Muscle of back (tissue), 11 donors: ENCODE measurements around the gene FPR2. TPM values are rescaled to one million over a fixed set of nuclear protein-coding genes. Genes with fewer than 3 reads are reported as not detected.
"Not testable (repeated sequence)": the region's sequence is repeated elsewhere in the genome, so short reads cannot be mapped to it uniquely, and the experiment has no call there.

ENCODE experiments used
- DNase-seq, 3 donors: peaks; one replicate each; pipeline versions ENCODE4 v3.0.0 to v3.0.0-alpha.2; 2013
- polyA plus RNA-seq, 10 donors: library from polyadenylated mRNA; unstranded; fragments of 120-200 nt; gene quantifications; one replicate each; pipeline ENCODE4 v1.2.1, GENCODE V29; 2013; ENCODE audit not compliant: insufficient read length in 10 of 10

Gene FPR2
- polyA plus RNA-seq, 10 donors = 0.08 to 0.44 (median 0.27) TPM

DNA sequence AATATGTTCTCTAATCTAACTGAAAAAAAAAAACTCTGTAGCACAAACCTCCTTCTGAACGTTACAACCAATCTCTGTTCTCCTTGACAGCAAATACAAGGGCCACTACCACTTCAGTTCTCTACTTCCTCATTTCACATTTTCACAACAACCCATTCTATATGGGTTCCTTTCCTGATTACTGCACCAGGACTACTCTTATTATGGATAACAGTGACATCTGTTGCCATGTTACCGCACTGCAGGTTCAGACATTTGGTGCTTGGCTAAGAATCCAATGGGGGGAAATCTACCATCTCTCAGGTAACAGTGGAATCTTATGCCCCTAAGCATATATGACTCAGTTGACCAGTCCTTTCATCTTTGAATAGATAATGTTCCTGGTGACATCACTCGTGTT is 22.4 kb downstream of the FPR2 start:
- no peak for DNase-seq

DNA sequence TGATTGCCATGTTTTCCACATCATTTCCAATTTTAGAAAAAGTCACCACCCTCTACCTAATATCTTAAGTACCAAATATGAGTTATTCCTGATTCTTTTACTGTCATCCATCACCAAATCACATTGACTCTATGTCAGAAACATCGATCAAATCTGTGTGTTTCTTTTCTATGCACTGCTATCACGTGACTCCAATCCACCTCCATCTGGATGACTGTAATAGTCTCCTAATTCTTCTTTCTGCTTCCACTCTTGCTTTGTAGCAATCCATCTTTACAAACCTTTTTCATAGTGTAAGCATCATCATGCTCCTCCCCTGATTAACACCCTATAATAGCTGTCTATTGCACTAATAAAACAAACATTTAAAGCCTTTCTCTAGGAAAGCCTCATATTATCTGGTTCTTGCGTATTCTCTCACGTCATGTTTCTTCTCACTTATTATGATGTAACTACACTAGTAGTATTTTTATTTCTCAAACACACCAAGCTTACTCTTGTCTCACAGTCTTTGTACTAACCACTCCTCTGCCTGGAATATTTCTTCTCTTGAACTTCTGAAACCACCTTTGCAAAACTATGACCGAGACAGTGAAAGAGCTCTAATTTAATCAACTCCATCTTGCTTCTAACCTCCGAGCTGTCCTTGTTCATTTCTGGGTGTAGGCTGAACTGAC is 23.3 kb downstream of the FPR2 start:
- no peak for DNase-seq

DNA sequence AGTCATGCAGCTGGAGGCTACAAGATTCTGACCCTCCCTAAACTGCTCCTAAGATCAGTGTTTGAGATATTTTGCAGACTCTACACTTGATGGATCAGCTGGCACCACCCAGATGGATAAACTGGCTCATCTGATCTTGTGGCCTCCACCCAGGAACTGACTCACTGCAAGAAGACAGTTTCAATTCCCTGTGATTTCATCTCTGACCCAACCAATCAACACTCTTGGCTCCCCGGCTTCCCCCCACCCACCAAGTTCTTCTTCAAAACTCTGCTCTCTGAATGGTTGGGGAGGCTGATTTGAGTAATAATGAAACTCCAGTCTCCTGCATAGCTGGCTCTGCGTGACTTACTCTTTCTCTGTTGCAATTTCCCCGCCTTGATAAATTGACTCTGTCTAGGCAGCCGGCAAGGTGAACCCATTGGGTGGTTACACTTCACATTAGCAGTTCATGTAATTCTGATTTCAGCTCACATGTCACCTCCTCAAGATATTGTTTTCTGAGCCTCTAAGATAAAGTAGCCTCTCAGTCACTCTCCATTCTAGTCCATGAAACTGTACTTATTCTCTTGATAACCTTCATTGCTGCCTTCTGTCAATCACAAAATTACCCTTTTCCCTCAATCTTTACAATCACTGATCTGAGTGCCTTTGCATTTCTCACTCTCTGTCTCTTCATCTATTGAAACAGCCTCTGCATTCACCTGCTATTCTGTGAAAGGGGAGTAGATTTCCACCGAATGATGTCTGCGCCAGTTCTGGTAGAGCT is 24.1 kb downstream of the FPR2 start:
- peak in 1 of 3 donors; percentile 11 for DNase-seq

DNA sequence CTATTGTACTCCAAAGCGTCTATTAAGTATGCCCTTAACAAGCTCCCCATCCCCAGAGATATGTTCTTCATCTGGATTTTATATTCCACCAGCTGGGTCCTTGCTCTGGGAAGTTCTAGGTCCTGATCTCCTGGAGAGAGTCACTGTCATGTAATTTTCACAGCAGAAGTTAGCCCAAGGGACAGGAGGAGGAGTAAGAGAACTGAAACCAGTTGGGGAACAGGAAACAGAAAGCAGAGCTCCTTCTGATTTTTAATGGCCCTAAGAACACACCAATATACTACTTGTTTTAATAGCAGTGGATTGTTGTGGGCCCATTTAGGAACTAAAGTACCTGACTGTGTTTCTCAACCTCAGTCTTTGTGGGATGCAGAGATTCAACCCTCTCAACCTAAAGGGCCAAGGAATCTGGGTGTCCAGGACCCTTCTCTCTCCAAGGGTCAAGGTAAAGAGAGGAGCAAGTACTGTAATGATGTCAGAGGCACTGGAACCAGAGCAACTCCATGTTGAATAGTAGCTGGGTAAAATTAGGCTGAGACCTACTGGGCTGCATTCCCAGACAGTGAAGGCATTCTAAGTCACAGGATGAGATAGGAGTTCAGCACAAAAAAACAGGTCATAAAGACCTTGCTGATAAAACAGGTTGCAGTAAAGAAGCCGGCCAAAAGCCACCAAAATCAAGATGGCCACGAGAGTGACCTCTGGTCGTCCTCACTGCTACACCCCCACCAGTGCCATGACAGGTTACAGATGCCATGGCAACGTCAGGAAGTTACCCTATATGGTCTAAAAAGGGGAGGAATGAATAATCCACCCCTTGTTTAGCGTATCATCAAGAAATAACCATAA is 25.9 kb downstream of the FPR2 start:
- DNase-seq = no peak

DNA sequence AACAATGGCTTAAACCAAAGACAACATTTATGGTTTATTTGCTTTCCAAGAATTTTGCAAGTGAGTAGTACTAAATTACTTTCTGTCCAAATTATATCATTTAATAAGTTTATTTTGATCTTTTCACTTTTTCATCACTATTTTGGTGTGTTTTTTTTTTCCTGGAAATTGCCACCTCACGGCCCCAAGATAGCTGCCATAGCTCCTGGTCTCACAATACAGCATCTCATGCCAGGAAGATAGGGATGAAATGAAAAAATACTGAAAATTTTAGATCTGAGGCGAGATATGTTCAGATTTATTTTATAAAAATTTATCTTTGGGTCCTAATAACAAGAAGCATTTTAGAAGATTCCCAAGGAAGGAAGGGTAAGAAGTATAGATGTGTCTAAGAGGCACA is 27.0 kb downstream of the FPR2 start:
- DNase-seq = no peak

DNA sequence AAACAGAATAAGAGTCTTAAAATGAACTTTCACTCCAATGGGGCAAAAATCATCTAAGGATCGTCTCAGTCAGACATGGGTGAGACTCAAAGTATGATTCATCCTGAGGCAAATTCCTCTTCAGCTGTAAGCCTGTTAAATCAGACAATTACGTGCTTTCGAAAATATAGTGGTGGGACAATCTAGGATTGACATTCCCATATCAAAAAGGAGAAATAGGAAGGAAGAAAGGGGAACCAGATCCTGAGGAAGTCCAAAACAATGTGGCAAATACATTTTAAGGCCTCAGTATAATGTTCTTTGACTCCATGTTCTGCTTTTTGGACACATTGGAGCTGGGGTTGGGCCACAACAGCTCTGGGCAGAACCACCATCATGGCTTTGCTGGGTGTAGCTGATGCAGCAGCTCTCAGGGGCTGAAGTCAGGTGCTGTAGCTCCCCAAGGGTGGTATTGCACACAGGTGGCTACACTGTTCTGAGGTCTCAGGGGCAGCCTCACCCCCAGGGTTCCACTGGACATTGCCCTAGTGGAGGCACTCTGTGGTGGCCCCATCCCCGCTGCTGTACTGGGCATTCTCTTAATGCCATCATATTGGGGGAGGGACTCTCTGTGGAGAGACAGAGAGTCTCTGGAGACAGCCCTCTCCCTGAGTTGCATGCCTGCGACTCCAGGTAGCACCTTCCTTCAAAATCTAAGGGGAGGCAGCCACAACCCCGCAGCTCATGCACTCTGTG is 28.2 kb downstream of the FPR2 start:
- no peak for DNase-seq

DNA sequence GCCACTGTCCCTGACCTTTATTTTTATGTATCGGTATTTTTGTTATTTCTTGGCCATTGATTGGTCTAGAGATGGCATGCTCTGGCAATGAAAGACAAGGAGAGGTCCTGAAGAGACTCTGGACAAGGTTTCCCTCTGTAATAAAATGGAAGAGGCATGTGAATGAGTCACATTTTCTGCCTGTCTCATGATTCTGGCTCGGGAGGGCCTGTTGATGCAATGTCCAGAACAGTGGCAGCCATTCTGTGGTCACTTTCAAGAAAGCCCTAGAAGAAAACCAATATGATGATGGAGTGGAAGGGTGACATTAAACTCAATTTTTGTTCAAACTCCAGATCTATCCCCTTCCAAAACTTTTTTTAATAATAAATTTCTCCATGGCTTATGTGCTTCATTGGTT is 32.0 kb downstream of the FPR2 start:
- DNase-seq = no peak

DNA sequence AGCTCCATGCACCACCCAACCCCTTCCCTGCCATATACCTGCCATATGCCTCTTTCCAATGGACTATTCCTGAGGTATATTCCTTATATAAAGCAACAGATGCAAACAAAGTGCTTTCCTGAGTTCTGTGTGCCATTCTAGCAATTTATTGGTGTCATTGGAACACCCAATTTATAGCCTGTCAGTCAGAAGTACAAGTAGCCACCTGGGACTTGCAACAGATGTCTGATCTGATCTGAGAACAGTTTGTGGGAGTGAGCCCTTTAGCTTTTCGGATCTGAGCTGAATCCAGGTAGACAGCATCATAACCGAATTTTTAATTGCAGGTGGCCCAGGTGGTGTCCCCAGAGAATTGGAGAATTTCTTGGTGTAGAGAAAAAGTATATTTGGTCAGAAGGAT is 33.0 kb downstream of the FPR2 start:
- DNase-seq = no peak

DNA sequence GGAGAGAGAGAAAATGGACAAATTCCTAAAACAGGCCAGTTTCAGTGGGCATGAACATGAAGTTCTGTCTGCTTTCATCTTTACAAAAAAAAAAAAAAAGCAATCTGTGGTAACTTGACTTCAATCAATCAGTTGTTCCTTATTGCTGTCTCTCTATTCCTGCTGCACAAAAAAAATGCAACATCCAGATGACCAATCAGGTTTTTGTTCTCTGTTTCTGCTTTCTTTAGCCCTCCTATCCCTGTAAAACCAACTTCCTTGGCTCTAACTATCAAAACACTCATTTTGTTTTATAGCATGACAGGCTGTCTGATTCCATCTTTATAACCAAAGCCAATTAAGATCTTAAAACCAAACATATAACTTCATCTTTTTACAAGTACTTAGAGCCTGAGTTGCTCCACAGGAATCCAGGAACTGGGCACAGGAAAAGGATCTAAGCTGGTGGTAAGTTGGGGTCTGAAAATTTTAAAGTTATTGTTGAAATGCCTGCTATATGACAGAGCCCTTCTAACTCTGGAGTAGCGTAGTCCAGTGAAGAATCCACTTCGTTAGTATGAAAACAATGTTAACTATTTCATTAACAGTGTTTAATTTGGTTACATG is 34.0 kb downstream of the FPR2 start, which contains the start of gene FPR3:
Gene FPR3 (plus strand): TSS at position 273 of the 606 bp plus-strand sequence. CDS start 28,592 bp downstream, outside the sequence.
- no peak for DNase-seq

DNA sequence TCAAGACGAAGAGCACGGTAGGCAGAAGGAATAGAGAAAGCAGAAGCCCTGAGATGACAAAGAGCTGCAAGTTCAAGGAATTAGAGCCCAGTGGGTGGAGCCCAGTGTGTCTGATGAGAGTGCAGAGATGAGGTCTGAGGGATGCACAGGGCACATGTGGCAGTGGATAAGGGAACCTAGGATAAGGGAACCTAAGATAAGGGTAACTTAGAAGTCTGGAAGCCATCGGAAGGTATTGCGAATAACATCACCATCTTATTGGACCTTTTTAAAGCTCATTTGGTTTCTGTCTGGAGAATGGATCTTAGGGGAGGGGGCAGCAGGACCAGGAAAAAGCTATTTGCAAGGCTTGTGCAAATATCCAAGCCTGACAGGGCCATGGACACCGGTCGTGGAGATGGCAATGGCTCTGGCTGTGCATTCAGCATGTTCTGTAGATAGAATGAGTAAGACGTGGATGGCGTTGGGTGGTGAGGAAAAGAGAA is 35.3 kb downstream of the FPR2 start:
- DNase-seq = no peak

DNA sequence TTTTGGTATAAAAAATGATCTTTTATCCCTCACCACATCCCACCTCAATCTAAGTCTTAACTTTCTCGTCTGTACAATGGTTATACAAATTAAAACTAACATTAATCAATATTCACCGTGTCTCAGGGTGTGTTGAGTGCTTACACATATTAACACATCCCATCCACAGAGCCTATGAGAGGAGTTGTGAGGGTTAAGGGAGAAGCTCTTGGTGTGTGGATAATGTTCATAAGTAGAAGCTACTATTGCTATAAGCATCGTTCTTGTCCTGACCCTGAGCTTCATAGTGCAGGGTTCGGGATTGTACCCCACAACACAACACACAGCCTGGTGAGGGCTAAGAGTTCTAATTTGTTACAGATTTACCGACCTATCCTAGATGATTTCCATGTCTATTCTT is 36.5 kb downstream of the FPR2 start:
- no peak for DNase-seq

DNA sequence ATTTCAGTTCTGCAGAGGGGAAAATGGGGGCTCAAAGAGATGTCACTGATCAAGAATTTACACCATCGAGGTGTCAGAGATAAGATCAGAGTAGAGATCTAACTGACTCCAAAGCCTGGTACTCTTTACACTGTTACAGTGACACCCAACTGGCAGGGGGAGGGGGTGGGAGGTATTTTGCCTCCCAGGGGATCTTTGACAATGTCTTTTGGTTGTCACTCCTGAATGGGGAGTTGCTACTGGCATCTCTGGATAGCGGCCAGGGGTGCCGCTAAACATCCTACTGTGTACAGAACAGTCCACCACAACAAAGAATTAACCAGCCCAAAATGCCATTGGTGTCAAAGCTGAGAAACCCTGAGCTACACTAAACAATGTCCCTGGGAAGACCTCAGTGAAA is 37.1 kb downstream of the FPR2 start:
- no peak for DNase-seq

DNA sequence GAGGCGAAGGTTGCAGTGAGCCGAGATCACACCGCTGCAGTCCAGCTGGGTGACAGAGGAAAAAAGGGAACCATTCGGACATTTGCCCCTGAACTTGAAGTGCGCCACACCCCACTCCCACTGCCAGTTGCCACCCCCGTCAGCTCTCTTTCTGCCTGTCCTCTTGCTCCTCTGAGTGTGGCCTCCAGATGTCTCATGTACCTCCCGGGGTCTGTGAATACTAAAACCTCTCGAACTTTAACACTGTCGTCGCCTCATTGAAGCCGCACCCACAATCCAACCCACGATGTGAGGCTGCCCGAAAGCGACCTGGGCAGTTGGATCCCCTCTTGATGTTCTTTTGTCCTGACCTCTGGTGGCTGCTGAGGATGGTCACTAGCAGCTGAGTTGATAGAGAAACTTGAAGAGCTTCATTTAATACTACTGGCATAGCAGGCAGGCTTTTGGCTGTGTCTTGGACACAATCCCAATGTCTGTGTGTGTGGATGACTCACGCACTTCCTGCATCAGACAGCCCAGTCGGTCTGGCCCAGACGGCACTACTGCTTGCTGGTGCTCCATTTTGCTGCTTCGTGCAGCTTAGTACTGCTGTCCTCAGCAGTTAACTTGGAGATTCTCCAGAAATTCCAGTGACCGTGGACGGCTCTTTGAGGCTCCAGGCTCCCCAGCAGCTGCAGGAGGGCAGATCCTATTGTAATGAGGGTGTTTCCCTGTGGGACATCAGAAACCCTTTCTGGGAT is 38.2 kb downstream of the FPR2 start:
- peak; percentile 72 to 85 (median 81) for DNase-seq

DNA sequence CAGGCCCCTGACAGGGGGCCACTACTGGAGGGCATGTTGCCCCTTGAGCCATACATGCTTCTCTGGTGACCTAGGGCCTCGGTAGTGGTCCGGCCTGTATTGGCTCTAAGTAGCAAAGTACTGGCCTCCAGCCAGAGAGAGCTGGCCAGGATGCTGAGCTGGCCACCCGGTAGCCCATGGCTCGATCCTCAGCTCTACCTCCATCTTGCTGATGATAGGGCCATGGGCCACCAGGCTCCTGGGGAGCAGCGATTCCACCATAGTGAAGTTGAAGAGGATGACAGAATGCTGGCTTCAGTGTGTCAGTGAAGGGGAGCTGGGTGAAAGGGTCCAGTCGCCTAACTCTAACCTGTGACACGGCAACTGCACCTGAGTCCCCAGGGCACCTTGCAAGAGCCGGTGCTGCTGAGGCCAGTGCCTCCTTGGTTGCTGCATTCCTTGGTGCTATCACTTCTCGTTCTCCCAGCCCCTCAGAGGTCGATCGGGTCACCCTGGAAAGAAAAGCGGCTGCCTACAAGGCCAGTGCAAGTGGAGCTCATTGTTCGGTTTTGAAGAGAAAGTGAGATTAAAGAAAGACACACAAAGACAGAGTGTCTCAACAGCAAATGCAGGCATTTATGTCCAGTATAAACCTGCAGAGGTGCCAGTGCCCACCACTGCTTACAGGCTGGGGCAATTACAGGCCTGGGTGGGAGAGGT is 38.9 kb downstream of the FPR2 start:
- no peak for DNase-seq

DNA sequence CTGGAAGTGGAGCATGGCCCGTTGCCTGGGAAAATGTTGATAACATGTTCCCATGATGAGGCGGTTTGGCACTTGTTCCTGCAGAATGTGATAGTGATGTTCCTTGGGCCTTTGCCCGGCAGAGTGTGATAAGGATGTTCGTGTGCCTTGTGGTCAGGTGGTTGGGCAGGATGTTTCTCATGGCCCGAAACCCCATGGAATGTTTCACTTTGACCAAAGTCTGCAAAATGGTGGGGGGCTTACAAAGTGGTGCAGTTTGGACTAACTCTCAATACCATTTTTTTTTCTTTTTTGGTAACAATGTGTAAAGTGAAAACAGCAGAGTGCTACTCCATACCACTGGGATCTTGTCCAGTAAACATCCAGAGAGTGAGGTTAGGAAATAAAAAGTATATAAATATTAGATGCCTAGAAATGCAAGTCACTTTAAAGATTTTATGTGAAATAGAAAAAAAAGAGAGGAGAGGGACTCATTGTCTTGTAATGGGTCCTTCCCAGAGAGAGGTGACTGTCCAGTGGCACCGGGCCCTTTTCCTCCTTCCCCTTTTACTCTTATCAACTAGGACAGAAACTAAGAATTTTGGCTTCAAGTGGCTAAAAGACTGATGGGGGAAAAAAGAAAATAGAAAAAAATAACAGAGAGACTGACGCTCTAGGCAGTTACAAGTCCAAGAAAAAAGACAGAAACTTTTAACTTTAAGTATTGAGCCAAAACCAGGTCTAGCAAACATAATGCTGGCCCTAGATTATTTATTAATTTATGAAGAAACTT is 39.7 kb downstream of the FPR2 start:
- peak in 1 of 3 donors; percentile 53 for DNase-seq

DNA sequence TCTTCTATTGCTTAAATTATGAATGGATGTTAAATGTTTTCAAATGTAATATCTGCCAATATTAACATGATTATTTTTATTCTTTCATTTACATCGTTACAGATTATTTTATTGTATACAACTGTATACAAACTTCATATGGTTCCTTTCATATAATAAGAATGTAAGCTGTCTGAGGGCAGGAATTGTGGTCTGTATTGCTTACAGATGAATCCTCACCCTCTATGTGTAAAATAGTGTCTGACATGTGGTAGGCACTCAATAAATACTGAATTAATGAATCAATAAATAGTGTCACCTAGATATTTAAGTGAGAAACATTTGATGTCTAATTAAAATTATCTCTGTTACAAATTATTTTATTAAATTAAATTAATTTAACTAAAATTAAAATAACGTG is 41.8 kb downstream of the FPR2 start:
- DNase-seq = no peak

DNA sequence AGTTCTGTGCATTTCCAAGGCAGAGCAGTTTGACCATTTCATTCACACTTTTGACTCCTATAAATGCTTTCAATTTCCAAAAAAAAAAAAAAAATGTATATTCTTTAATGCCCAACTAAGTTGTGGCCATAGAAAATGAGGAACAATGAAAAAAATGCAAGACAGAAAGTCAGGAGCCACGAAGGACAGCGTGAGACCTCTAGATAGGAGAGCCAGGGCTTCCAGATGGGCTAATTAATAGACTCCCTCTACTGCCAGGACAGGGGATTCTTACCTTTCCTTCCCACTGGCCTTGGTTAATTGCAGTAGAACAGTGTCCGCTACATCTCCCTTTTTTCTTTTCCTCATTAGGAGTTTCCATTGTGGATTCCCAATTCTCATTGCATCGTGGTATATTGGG is 42.5 kb downstream of the FPR2 start:
- no peak for DNase-seq

DNA sequence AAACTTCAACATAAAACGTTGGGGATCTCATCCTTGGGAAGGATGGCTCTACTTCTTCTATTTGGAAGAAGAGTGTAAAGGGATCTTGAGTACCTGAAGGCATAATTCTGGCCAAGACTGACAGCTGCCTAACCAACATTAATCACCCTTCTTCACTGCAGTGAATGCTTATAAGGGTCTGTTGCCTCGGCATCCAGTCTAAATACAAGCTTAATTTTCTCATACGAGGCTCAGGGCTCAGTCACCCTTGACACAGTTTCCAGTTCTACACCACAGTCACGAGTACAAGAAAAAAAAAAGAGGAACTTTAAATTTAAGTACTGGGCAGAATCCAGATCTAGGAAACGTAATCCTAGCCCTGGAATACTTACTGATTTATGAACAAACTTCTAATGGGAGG is 43.0 kb downstream of the FPR2 start:
- DNase-seq = no peak

DNA sequence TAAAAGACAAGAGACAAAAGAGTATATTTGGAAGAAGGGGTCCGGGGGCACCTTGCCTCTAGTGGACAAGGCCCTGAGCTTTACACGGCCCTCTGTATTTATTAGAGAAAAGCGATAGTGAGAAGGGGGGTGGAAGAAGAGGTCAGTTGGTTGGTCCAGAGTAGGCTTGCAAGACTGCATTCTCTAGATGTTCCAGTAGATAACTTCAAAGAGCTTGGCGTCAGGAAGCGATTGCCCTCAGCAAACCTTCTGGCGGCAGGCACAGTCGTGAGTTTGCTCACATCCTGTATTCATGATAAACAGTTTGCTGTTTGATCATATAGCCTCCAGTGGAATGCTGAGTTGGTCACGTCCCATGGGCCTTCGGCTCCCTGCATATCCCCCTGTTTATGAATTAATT is 43.8 kb downstream of the FPR2 start:
- not testable (repeated sequence) for DNase-seq
